ENCODE measurements around the gene STRIT1. TPM values are rescaled to one million over a fixed set of nuclear protein-coding genes. Genes with fewer than 3 reads are reported as not detected.

STRIT1 gene
- total RNA-seq, 1 experiment from 2014 or later: not detected

DNA sequence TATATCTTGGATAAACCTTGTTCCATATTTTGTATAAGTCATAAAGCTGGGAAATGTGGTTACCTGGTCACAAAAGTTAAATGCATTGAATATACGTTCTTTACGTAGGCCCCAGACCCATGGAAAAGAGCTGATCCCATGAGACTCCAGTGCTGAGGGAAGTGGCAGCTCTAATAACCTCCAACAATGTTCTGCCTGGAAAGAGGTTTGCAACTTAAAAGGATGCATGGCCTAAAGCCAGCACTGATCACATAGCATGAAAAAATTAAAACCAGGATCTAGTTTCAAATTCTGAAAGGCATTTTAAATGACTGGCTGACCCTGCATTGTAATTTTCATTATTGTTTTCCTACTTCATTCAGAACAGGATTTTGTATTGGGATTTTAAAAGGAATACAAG lies 27.9 kb upstream of the STRIT1 start:
- H3K27me3 Mint-ChIP-seq (ENCODE audit: unreplicated experiment): no peaks in the 10 kb centered on the region
- TF ChIP-seq, protein P1, sequence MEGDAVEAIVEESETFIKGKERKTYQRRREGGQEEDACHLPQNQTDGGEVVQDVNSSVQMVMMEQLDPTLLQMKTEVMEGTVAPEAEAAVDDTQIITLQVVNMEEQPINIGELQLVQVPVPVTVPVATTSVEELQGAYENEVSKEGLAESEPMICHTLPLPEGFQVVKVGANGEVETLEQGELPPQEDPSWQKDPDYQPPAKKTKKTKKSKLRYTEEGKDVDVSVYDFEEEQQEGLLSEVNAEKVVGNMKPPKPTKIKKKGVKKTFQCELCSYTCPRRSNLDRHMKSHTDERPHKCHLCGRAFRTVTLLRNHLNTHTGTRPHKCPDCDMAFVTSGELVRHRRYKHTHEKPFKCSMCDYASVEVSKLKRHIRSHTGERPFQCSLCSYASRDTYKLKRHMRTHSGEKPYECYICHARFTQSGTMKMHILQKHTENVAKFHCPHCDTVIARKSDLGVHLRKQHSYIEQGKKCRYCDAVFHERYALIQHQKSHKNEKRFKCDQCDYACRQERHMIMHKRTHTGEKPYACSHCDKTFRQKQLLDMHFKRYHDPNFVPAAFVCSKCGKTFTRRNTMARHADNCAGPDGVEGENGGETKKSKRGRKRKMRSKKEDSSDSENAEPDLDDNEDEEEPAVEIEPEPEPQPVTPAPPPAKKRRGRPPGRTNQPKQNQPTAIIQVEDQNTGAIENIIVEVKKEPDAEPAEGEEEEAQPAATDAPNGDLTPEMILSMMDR (IDR thresholded peaks at IDR 0.05; ENCODE audit: unreplicated experiment): no peak

GRCh38 chr3:155320934-155321333 lies 27.5 kb upstream of the STRIT1 start:
- no peaks in the 10 kb centered on the region for H3K27me3 Mint-ChIP-seq (ENCODE audit: unreplicated experiment)
- H3K27ac Mint-ChIP-seq (ENCODE audit: unreplicated experiment): peak overlapping the region; percentile 87
- intact Hi-C loops (cut with micrococcal nuclease; ENCODE audit: unreplicated experiment): loop anchor here (2.0 kb wide), 1 partner anchor 38 kb away; no protein-coding TSS in a partner anchor
- peaks cover 53% of the 10 kb centered on the region for H3K4me1 Mint-ChIP-seq (ENCODE audit: low read depth, unreplicated experiment)
- CTCF ChIA-PET: interaction anchor here (0.7 to 2.4 kb wide), 12 partner anchors 9 to 563 kb away, joined by 3 to 10 read pairs (median 4); no protein-coding TSS in a partner anchor
- H3K36me3 Mint-ChIP-seq (ENCODE audit: insufficient read depth, unreplicated experiment): no peaks in the 10 kb centered on the region
- BruUV-seq (replicated peaks): no TSS peak
- DNase-seq: no peak
- no peaks in the 10 kb centered on the region for H3K9me3 Mint-ChIP-seq (ENCODE audit: low read depth, unreplicated experiment)
- H3K4me3 Mint-ChIP-seq (ENCODE audit: low read depth, unreplicated experiment): no peak overlapping the region
- TF ChIP-seq, protein P1 (IDR thresholded peaks at IDR 0.05; ENCODE audit: unreplicated experiment): no peak

More for the DNA sequence above, 27.9 kb upstream of the STRIT1 start:
- intact Hi-C loops (cut with micrococcal nuclease; ENCODE audit: unreplicated experiment): loop anchor here (2.0 kb wide), 1 partner anchor 39 kb away; no protein-coding TSS in a partner anchor
- Mint-ChIP-seq H3K36me3 (ENCODE audit: insufficient read depth, unreplicated experiment) (no peaks in the 10 kb centered on the region), H3K9me3 (ENCODE audit: low read depth, unreplicated experiment) (no peaks in the 10 kb centered on the region), H3K27ac (ENCODE audit: unreplicated experiment) (peak overlapping the region; percentile 87), H3K4me1 (ENCODE audit: low read depth, unreplicated experiment) (peaks cover 48% of the 10 kb centered on the region), H3K4me3 (ENCODE audit: low read depth, unreplicated experiment) (no peak overlapping the region)
- no TSS peak for BruUV-seq (replicated peaks)
- CTCF ChIA-PET: interaction anchor here (0.7 to 2.4 kb wide), 12 partner anchors 10 to 563 kb away, joined by 3 to 10 read pairs (median 4); no protein-coding TSS in a partner anchor
- DNase-seq: peak; percentile 29

GRCh38 chr3:155318740-155319139 lies 25.3 kb upstream of the STRIT1 start:
- no peak overlapping the region for H3K27ac Mint-ChIP-seq (ENCODE audit: unreplicated experiment)
- peaks cover 40% of the 10 kb centered on the region for H3K4me1 Mint-ChIP-seq (ENCODE audit: low read depth, unreplicated experiment)
- H3K4me3 Mint-ChIP-seq (ENCODE audit: low read depth, unreplicated experiment): no peak overlapping the region
- H3K36me3 Mint-ChIP-seq (ENCODE audit: insufficient read depth, unreplicated experiment): no peaks in the 10 kb centered on the region
- intact Hi-C loops (cut with micrococcal nuclease; ENCODE audit: unreplicated experiment): no loop called here
- no peak for DNase-seq
- CTCF ChIA-PET: no interaction called here
- TF ChIP-seq, protein P1 (IDR thresholded peaks at IDR 0.05; ENCODE audit: unreplicated experiment): no peak
- no TSS peak for BruUV-seq (replicated peaks)
- no peaks in the 10 kb centered on the region for H3K9me3 Mint-ChIP-seq (ENCODE audit: low read depth, unreplicated experiment)
- H3K27me3 Mint-ChIP-seq (ENCODE audit: unreplicated experiment): no peaks in the 10 kb centered on the region

GRCh38 chr3:155317211-155317610 lies 23.7 kb upstream of the STRIT1 start:
- Mint-ChIP-seq H3K27ac (ENCODE audit: unreplicated experiment) (peak overlapping the region; percentile 34), H3K9me3 (ENCODE audit: low read depth, unreplicated experiment) (no peaks in the 10 kb centered on the region), H3K27me3 (ENCODE audit: unreplicated experiment) (no peaks in the 10 kb centered on the region), H3K4me3 (ENCODE audit: low read depth, unreplicated experiment) (no peak overlapping the region), H3K4me1 (ENCODE audit: low read depth, unreplicated experiment) (peaks cover 43% of the 10 kb centered on the region), H3K36me3 (ENCODE audit: insufficient read depth, unreplicated experiment) (peaks cover 8% of the 10 kb centered on the region)
- no TSS peak for BruUV-seq (replicated peaks)
- intact Hi-C loops (cut with micrococcal nuclease; ENCODE audit: unreplicated experiment): no loop called here
- TF ChIP-seq, protein P1 (IDR thresholded peaks at IDR 0.05; ENCODE audit: unreplicated experiment): no peak
- CTCF ChIA-PET: interaction anchor here (0.5 kb wide), 1 partner anchor 25 kb away, joined by 3 read pairs; no protein-coding TSS in a partner anchor
- no peak for DNase-seq
